Activated naive CD8-positive, alpha-beta T cell treated with anti-CD3 and anti-CD28 coated beads for 36 hours (primary cell): ENCODE data around the gene SLC2A4RG. TPM values are rescaled to one million over a fixed set of nuclear protein-coding genes. Genes with fewer than 3 reads are reported as not detected.
A peak's percentile ranks its signal among the peaks of the same experiment; 100 is the strongest.

ENCODE experiments used
- DNase-seq: peaks from one replicate; pipeline ENCODE4 v3.0.0; 2021
- H3K27ac Mint-ChIP-seq: one replicate; pipeline ENCODE4 v1.8.0; 2022; ENCODE audit warnings: mild to moderate bottlenecking, moderate library complexity, mixed read lengths
- H3K27me3 Mint-ChIP-seq: one replicate; pipeline ENCODE4 v1.8.0; 2022; ENCODE audit warnings: mild to moderate bottlenecking, mixed read lengths
- H3K36me3 Mint-ChIP-seq: one replicate; pipeline ENCODE4 v1.8.0; 2021; ENCODE audit warnings: mild to moderate bottlenecking, mixed read lengths
- H3K4me1 Mint-ChIP-seq: one replicate; pipeline ENCODE4 v1.8.0; 2021; ENCODE audit warnings: mixed read lengths
- H3K4me3 Mint-ChIP-seq: one replicate; pipeline ENCODE4 v1.8.0; 2022; ENCODE audit warnings: mild to moderate bottlenecking, moderate library complexity, mixed read lengths
- H3K9me3 Mint-ChIP-seq: one replicate; pipeline ENCODE4 v1.8.0; 2022; ENCODE audit warnings: mixed read lengths
- total RNA-seq, 2 experiments: library from RNA; stranded (reverse); gene quantifications; one replicate each; pipeline ENCODE4 v1.2.3, GENCODE V29; 2021

Gene SLC2A4RG
- total RNA-seq, 2 experiments from 2014 or later = 25.7 to 29.3 TPM

- peak overlapping the region; percentile 45 for H3K4me3 Mint-ChIP-seq
- DNase-seq = no peak
- H3K27ac Mint-ChIP-seq = no peak overlapping the region
- peaks cover 9% of the 10 kb centered on the region for H3K4me1 Mint-ChIP-seq
- no peaks in the 10 kb centered on the region for H3K9me3 Mint-ChIP-seq
- no peaks in the 10 kb centered on the region for H3K36me3 Mint-ChIP-seq
- no peaks in the 10 kb centered on the region for H3K27me3 Mint-ChIP-seq
These were observed 1.7 kb downstream of the SLC2A4RG start for GRCh38 chr20:63741354-63741675.

GRCh38 chr20:63741676-63742380, 2.3 kb downstream of the SLC2A4RG start:
- no peak overlapping the region for H3K4me3 Mint-ChIP-seq
- peaks cover 4% of the 10 kb centered on the region for H3K4me1 Mint-ChIP-seq
- no peaks in the 10 kb centered on the region for H3K9me3 Mint-ChIP-seq
- H3K27me3 Mint-ChIP-seq = no peaks in the 10 kb centered on the region
- no peak for DNase-seq
- H3K36me3 Mint-ChIP-seq = no peaks in the 10 kb centered on the region
- no peak overlapping the region for H3K27ac Mint-ChIP-seq

GRCh38 chr20:63742381-63743024, 2.9 kb downstream of the SLC2A4RG start:
- Mint-ChIP-seq H3K4me3 (no peak overlapping the region), H3K9me3 (no peaks in the 10 kb centered on the region), H3K36me3 (no peaks in the 10 kb centered on the region), H3K4me1 (no peaks in the 10 kb centered on the region), H3K27me3 (no peaks in the 10 kb centered on the region), H3K27ac (no peak overlapping the region)
- no peak for DNase-seq

- Mint-ChIP-seq H3K36me3 (no peaks in the 10 kb centered on the region), H3K4me1 (no peaks in the 10 kb centered on the region), H3K27me3 (no peaks in the 10 kb centered on the region), H3K4me3 (no peak overlapping the region), H3K27ac (no peak overlapping the region), H3K9me3 (no peaks in the 10 kb centered on the region)
- DNase-seq = no peak
These were observed 3.8 kb downstream of the SLC2A4RG start for GRCh38 chr20:63743210-63743970.

GRCh38 chr20:63744158-63744557, 4.6 kb downstream of the SLC2A4RG start:
- peaks cover 3% of the 10 kb centered on the region for H3K4me1 Mint-ChIP-seq
- H3K4me3 Mint-ChIP-seq = no peak overlapping the region
- H3K36me3 Mint-ChIP-seq = no peaks in the 10 kb centered on the region
- DNase-seq = no peak
- no peaks in the 10 kb centered on the region for H3K27me3 Mint-ChIP-seq
- no peak overlapping the region for H3K27ac Mint-ChIP-seq
- no peaks in the 10 kb centered on the region for H3K9me3 Mint-ChIP-seq

GRCh38 chr20:63744574-63745423, 5.2 kb downstream of the SLC2A4RG start:
- Mint-ChIP-seq H3K27ac (no peak overlapping the region), H3K36me3 (no peaks in the 10 kb centered on the region), H3K4me3 (no peak overlapping the region), H3K9me3 (no peaks in the 10 kb centered on the region), H3K27me3 (no peaks in the 10 kb centered on the region), H3K4me1 (peaks cover 3% of the 10 kb centered on the region)
- no peak for DNase-seq

- no peaks in the 10 kb centered on the region for H3K9me3 Mint-ChIP-seq
- no peaks in the 10 kb centered on the region for H3K36me3 Mint-ChIP-seq
- H3K27ac Mint-ChIP-seq = no peak overlapping the region
- H3K4me1 Mint-ChIP-seq = peaks cover 4% of the 10 kb centered on the region
- DNase-seq = no peak
- H3K4me3 Mint-ChIP-seq = no peak overlapping the region
- no peaks in the 10 kb centered on the region for H3K27me3 Mint-ChIP-seq
These were observed 5.8 kb downstream of the SLC2A4RG start for GRCh38 chr20:63745424-63745805.

- no peak overlapping the region for H3K4me3 Mint-ChIP-seq
- H3K27me3 Mint-ChIP-seq = no peaks in the 10 kb centered on the region
- H3K27ac Mint-ChIP-seq = no peak overlapping the region
- H3K4me1 Mint-ChIP-seq = peaks cover 11% of the 10 kb centered on the region
- H3K36me3 Mint-ChIP-seq = no peaks in the 10 kb centered on the region
- H3K9me3 Mint-ChIP-seq = no peaks in the 10 kb centered on the region
- DNase-seq = no peak
These were observed 6.6 kb downstream of the SLC2A4RG start for GRCh38 chr20:63745961-63746731.

GRCh38 chr20:63746751-63747315, 7.3 kb downstream of the SLC2A4RG start:
- Mint-ChIP-seq H3K4me1 (peaks cover 14% of the 10 kb centered on the region), H3K36me3 (no peaks in the 10 kb centered on the region), H3K27me3 (no peaks in the 10 kb centered on the region), H3K9me3 (no peaks in the 10 kb centered on the region), H3K4me3 (no peak overlapping the region), H3K27ac (no peak overlapping the region)
- no peak for DNase-seq

GRCh38 chr20:63747622-63748069, 8.1 kb downstream of the SLC2A4RG start:
- Mint-ChIP-seq H3K4me1 (peaks cover 14% of the 10 kb centered on the region), H3K4me3 (no peak overlapping the region), H3K36me3 (no peaks in the 10 kb centered on the region), H3K9me3 (no peaks in the 10 kb centered on the region), H3K27ac (no peak overlapping the region), H3K27me3 (no peaks in the 10 kb centered on the region)
- DNase-seq = no peak

- Mint-ChIP-seq H3K27ac (no peak overlapping the region), H3K27me3 (no peaks in the 10 kb centered on the region), H3K4me1 (peaks cover 14% of the 10 kb centered on the region), H3K36me3 (no peaks in the 10 kb centered on the region), H3K4me3 (no peak overlapping the region), H3K9me3 (no peaks in the 10 kb centered on the region)
- no peak for DNase-seq
These were observed 8.7 kb downstream of the SLC2A4RG start for GRCh38 chr20:63748070-63748933.

- Mint-ChIP-seq H3K36me3 (no peaks in the 10 kb centered on the region), H3K4me1 (peaks cover 14% of the 10 kb centered on the region), H3K27ac (no peak overlapping the region), H3K9me3 (no peaks in the 10 kb centered on the region), H3K27me3 (no peaks in the 10 kb centered on the region), H3K4me3 (no peak overlapping the region)
- no peak for DNase-seq
These were observed 9.3 kb downstream of the SLC2A4RG start for GRCh38 chr20:63748934-63749270.

GRCh38 chr20:63749597-63750508, 10.3 kb downstream of the SLC2A4RG start:
- Mint-ChIP-seq H3K4me3 (no peak overlapping the region), H3K36me3 (no peaks in the 10 kb centered on the region), H3K27me3 (no peaks in the 10 kb centered on the region), H3K4me1 (peaks cover 14% of the 10 kb centered on the region), H3K9me3 (no peaks in the 10 kb centered on the region), H3K27ac (no peak overlapping the region)
- no peak for DNase-seq
